Esophagus muscularis mucosa (tissue), 4 donors: ENCODE measurements around the gene RGP1.

Experiments used
- CTCF ChIP-seq, 3 experiments: fragments of 200-600 bp in 2 of 3; fragments of 450-650 bp in 1 of 3; sonication (generic) in 2 of 3; IDR thresholded peaks; one replicate each; pipeline ENCODE4 v1.5.1; 2017 to 2019; ENCODE audit warnings: antibody characterized with exemption in 3 of 3, mild to moderate bottlenecking in 2 of 3, moderate library complexity in 1 of 3
- EP300 ChIP-seq: sonication (generic); formaldehyde crosslinking; IDR thresholded peaks from one replicate; pipeline ENCODE4 v1.6.1; 2017; ENCODE audit warnings: antibody characterized with exemption
- POLR2A ChIP-seq: fragments of 450-650 bp; IDR thresholded peaks from one replicate; pipeline ENCODE4 v1.6.1; 2017; ENCODE audit warnings: antibody characterized with exemption, moderate library complexity, mild to moderate bottlenecking, low read depth
- POLR2AphosphoS5 ChIP-seq, 2 donors: sonication (generic); formaldehyde crosslinking; IDR thresholded peaks; one replicate each; pipeline ENCODE4 v1.6.1; 2017; ENCODE audit warnings: antibody characterized with exemption in 2 of 2

DNA sequence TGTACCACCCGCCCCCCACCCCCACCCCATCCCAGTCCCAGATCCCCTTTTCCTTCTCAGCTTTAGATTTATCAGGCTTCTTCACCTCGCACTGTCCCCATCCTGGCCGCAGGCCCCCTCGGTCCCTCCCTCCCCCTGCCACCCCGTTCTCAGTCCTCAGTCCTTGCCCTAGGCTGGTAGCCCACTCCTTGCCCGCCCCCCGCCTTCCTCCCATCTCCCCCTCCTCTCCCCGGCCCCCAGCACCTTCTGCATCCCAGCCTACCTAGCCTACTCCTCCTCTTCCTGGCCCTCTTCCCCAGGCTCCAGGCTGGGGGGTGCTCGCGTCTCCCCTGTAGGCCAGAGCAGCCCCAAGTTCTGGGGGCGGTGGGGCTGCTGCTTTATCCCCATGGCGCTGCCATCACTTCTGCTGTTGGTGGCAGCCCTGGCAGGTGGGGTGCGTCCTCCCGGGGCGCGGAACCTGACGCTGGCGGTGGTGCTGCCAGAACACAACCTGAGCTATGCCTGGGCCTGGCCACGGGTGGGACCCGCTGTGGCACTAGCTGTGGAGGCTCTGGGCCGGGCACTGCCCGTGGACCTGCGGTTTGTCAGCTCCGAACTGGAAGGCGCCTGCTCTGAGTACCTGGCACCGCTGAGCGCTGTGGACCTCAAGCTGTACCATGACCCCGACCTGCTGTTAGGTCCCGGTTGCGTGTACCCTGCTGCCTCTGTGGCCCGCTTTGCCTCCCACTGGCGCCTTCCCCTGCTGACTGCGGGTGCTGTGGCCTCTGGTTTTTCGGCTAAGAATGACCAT is 43.1 kb downstream of the RGP1 start:
- TF ChIP-seq POLR2AphosphoS5 (IDR thresholded peaks at IDR 0.05) (no peak), POLR2A (no peak), EP300 (no peak), CTCF (IDR thresholded peaks at IDR 0.05) (no peak)
